ENCODE results near the gene TMEM88. TPM values are rescaled to one million over a fixed set of nuclear protein-coding genes. Genes with fewer than 3 reads are reported as not detected.

The TMEM88 gene
- total RNA-seq, 1 donor, result 0.43 TPM

- peak; percentile 100 for DNase-seq (ENCODE audit: low read depth)
- H3K4me3 ChIP-seq (ENCODE audit: low read depth, low read length), result peak overlapping the region; percentile 80
- no peak for TF ChIP-seq CTCF (IDR thresholded peaks at IDR 0.05; ENCODE audit: insufficient read depth, low read depth, low read length)
Measured at GRCh38 chr17:7836596-7837407, 18.1 kb upstream of the TMEM88 start.

- DNase-seq (ENCODE audit: low read depth), result peak; percentile 34
- peak overlapping the region; percentile 80 for H3K4me3 ChIP-seq (ENCODE audit: low read depth, low read length)
- no peak for TF ChIP-seq CTCF (IDR thresholded peaks at IDR 0.05; ENCODE audit: insufficient read depth, low read depth, low read length)
Measured at GRCh38 chr17:7837408-7838088, 17.3 kb upstream of the TMEM88 start.

GRCh38 chr17:7838090-7839075 is 16.5 kb upstream of the TMEM88 start:
- DNase-seq (ENCODE audit: low read depth), result peak; percentile 96
- peak overlapping the region; percentile 80 for H3K4me3 ChIP-seq (ENCODE audit: low read depth, low read length)
- no peak for TF ChIP-seq CTCF (IDR thresholded peaks at IDR 0.05; ENCODE audit: insufficient read depth, low read depth, low read length)

GRCh38 chr17:7839190-7839875 is 15.5 kb upstream of the TMEM88 start:
- peak; percentile 20 for DNase-seq (ENCODE audit: low read depth)
- peak overlapping the region; percentile 80 for H3K4me3 ChIP-seq (ENCODE audit: low read depth, low read length)
- TF ChIP-seq CTCF (IDR thresholded peaks at IDR 0.05; ENCODE audit: insufficient read depth, low read depth, low read length), result no peak

- peak; percentile 23 for DNase-seq (ENCODE audit: low read depth)
- no peak overlapping the region for H3K4me3 ChIP-seq (ENCODE audit: low read depth, low read length)
- no peak for TF ChIP-seq CTCF (IDR thresholded peaks at IDR 0.05; ENCODE audit: insufficient read depth, low read depth, low read length)
Measured at GRCh38 chr17:7839876-7840261, 15.0 kb upstream of the TMEM88 start.

GRCh38 chr17:7840441-7840840 is 14.4 kb upstream of the TMEM88 start:
- no peak for DNase-seq (ENCODE audit: low read depth)
- H3K4me3 ChIP-seq (ENCODE audit: low read depth, low read length), result no peak overlapping the region
- TF ChIP-seq CTCF (IDR thresholded peaks at IDR 0.05; ENCODE audit: insufficient read depth, low read depth, low read length), result no peak
